ENCODE results near the gene SLC37A3. TPM values are rescaled to one million over a fixed set of nuclear protein-coding genes. Genes with fewer than 3 reads are reported as not detected.

SLC37A3 gene
- total and polyA plus RNA-seq, 2 donors (not counting 1 experiment from before 2014, with no cell fraction given): 9.1 to 20.1 TPM

DNA sequence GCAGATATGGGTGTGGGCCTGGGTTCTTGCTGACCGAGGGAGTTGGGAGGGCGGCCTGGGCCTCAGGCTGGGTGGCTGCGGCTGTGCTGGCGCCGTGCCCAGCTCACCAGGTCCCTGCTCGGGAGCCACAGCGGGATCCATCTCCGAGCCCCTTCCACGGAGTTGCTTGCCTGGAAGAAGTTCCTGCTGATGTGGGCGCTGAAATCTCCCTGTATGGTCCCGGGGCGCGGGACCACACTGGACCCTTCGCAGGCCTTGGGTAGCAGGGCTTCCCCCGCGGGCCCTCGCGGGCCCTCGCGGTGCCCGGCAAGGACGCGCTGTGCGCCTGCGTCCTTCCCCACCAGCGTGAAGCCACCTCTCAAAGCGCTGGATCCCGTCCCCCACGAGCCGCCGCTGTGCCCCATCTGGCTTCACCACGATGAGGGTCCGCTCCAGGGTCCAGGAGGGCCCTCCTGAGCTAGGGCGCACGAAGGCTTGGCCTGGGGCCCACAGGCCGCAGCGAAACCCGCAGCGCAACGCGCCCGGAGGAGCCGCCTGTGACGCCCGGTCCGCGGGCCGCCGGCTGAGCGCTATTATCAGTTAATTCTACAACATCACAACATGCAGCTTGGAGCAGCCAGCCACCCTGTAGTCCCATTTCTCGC is 37.0 kb upstream of the SLC37A3 start:
- H3K27ac ChIP-seq (ENCODE audit: low read length in 2 of 2): no peak overlapping the region
- intact Hi-C loops (cut with micrococcal nuclease): no loop called here
- WGBS (ENCODE audit: insufficient coverage): 72% methylated on average over 50 of the region's 51 CpGs
- H3K9ac ChIP-seq (ENCODE audit: low read length): no peak overlapping the region
- ATAC-seq (ENCODE audit: low read depth) (no peak), DNase-seq (no peak)
- H3K36me3 ChIP-seq (replicated peaks in 1 of 2; ENCODE audit: control extremely low read depth in 1 of 2, control insufficient read depth in 1 of 2, extremely low read depth in 1 of 2, insufficient read depth in 2 of 2, low read length in 1 of 2): no peaks in the 10 kb centered on the region
- no peaks in the 10 kb centered on the region for H3K79me2 ChIP-seq (ENCODE audit: control insufficient read depth, insufficient read depth, low read length)
- H3K4me1 Mint-ChIP-seq: no peaks in the 10 kb centered on the region
- POLR2A ChIA-PET: no interaction called here
- no peak overlapping the region for H3K4me2 ChIP-seq (replicated peaks; ENCODE audit: low read depth, low read length, poor library complexity, severe bottlenecking)
- no peaks in the 10 kb centered on the region for H4K20me1 ChIP-seq (ENCODE audit: control insufficient read depth, insufficient read depth, low read length, poor library complexity, severe bottlenecking)
- TF ChIP-seq, protein P1, sequence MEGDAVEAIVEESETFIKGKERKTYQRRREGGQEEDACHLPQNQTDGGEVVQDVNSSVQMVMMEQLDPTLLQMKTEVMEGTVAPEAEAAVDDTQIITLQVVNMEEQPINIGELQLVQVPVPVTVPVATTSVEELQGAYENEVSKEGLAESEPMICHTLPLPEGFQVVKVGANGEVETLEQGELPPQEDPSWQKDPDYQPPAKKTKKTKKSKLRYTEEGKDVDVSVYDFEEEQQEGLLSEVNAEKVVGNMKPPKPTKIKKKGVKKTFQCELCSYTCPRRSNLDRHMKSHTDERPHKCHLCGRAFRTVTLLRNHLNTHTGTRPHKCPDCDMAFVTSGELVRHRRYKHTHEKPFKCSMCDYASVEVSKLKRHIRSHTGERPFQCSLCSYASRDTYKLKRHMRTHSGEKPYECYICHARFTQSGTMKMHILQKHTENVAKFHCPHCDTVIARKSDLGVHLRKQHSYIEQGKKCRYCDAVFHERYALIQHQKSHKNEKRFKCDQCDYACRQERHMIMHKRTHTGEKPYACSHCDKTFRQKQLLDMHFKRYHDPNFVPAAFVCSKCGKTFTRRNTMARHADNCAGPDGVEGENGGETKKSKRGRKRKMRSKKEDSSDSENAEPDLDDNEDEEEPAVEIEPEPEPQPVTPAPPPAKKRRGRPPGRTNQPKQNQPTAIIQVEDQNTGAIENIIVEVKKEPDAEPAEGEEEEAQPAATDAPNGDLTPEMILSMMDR (IDR thresholded peaks at IDR 0.05): no peak
- TF ChIP-seq EZH2 (IDR thresholded peaks at IDR 0.05; ENCODE audit: borderline replicate concordance, insufficient read depth, low read depth, low read length, poor library complexity, severe bottlenecking): no peak
- CTCF ChIA-PET: no interaction called here
- H3K4me3 Mint-ChIP-seq: no peak overlapping the region
- no peaks in the 10 kb centered on the region for H3K27me3 ChIP-seq (replicated peaks in 1 of 4; ENCODE audit: control extremely low read depth in 1 of 4, control insufficient read depth in 3 of 4, insufficient read depth in 4 of 4, low read length in 3 of 4)
- H3K9me3 Mint-ChIP-seq (ENCODE audit: insufficient read depth): no peaks in the 10 kb centered on the region
- H2AFZ ChIP-seq (ENCODE audit: insufficient read depth, low read depth, low read length, poor library complexity, severe bottlenecking): no peak overlapping the region
- no peak overlapping the region for H3K27ac Mint-ChIP-seq
- no peaks in the 10 kb centered on the region for H3K9me3 ChIP-seq (ENCODE audit: control extremely low read depth in 1 of 3, control insufficient read depth in 2 of 3, insufficient read depth in 1 of 3, low read length in 2 of 3)
- H3K4me1 ChIP-seq (ENCODE audit: control insufficient read depth in 2 of 2, insufficient read depth in 2 of 2, low read length in 2 of 2): no peaks in the 10 kb centered on the region
- H3K27me3 Mint-ChIP-seq: no peaks in the 10 kb centered on the region
- no peak overlapping the region for H3K4me3 ChIP-seq (ENCODE audit: control extremely low read depth in 1 of 5, extremely low read depth in 1 of 5, insufficient read depth in 1 of 5, low read depth in 2 of 5, low read length in 4 of 5)

DNA sequence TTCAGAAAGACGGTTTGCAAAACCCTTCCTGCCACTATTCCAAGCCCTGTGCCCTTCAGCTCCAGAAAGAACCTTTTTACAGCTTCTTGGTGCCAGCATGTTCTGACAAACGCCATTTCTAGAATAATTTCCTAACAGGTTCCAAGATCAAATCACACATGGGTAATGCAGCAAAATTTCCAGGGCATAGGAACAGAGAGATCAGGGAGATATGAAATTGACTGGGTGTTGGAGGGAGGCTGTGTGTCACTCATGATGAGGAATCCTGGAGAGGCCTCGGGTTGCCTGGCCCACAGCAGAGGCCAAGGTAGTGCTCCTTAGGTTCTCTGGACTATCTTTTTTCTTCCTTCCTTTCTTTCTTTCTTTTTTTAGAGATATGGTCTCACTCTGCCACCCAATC is 35.1 kb upstream of the SLC37A3 start:
- no peaks in the 10 kb centered on the region for H4K20me1 ChIP-seq (ENCODE audit: control insufficient read depth, insufficient read depth, low read length, poor library complexity, severe bottlenecking)
- DNase-seq: no peak
- Mint-ChIP-seq H3K27me3 (no peaks in the 10 kb centered on the region), H3K4me3 (no peak overlapping the region), H3K27ac (no peak overlapping the region), H3K9me3 (ENCODE audit: insufficient read depth) (no peaks in the 10 kb centered on the region), H3K4me1 (no peaks in the 10 kb centered on the region)
- H2AFZ ChIP-seq (ENCODE audit: insufficient read depth, low read depth, low read length, poor library complexity, severe bottlenecking): no peak overlapping the region
- H3K4me1 ChIP-seq (ENCODE audit: control insufficient read depth in 2 of 2, insufficient read depth in 2 of 2, low read length in 2 of 2): no peaks in the 10 kb centered on the region
- no peaks in the 10 kb centered on the region for H3K27me3 ChIP-seq (replicated peaks in 1 of 4; ENCODE audit: control extremely low read depth in 1 of 4, control insufficient read depth in 3 of 4, insufficient read depth in 4 of 4, low read length in 3 of 4)
- H3K79me2 ChIP-seq (ENCODE audit: control insufficient read depth, insufficient read depth, low read length): no peaks in the 10 kb centered on the region
- no peaks in the 10 kb centered on the region for H3K9me3 ChIP-seq (ENCODE audit: control extremely low read depth in 1 of 3, control insufficient read depth in 2 of 3, insufficient read depth in 1 of 3, low read length in 2 of 3)
- H3K27ac ChIP-seq (ENCODE audit: low read length in 2 of 2): no peak overlapping the region
- TF ChIP-seq, protein P1 (IDR thresholded peaks at IDR 0.05): no peak
- no peak for TF ChIP-seq EZH2 (IDR thresholded peaks at IDR 0.05; ENCODE audit: borderline replicate concordance, insufficient read depth, low read depth, low read length, poor library complexity, severe bottlenecking)
- CTCF ChIA-PET: no interaction called here
- intact Hi-C loops (cut with micrococcal nuclease): no loop called here
- H3K9ac ChIP-seq (ENCODE audit: low read length): no peak overlapping the region
- H3K36me3 ChIP-seq (replicated peaks in 1 of 2; ENCODE audit: control extremely low read depth in 1 of 2, control insufficient read depth in 1 of 2, extremely low read depth in 1 of 2, insufficient read depth in 2 of 2, low read length in 1 of 2): no peaks in the 10 kb centered on the region
- POLR2A ChIA-PET: no interaction called here
- WGBS (ENCODE audit: insufficient coverage): 60% methylated on average over 1 of the region's 3 CpGs
- no peak overlapping the region for H3K4me3 ChIP-seq (ENCODE audit: control extremely low read depth in 1 of 5, extremely low read depth in 1 of 5, insufficient read depth in 1 of 5, low read depth in 2 of 5, low read length in 4 of 5)
- no peak for ATAC-seq (ENCODE audit: low read depth)
- no peak overlapping the region for H3K4me2 ChIP-seq (replicated peaks; ENCODE audit: low read depth, low read length, poor library complexity, severe bottlenecking)

Data from B cell (primary cell).